Stimulated activated naive B cell treated with anti-CD40 and anti-IgM and Interleukin-4, amounts not matched to agents 10 μg/mL and 1 μg/mL and 100 μg/mL, for 72 hours (primary cell): ENCODE results near the gene MEG3.

Experiments
- ATAC-seq, 2 donors: fragments of 150-1000 bp; cut with Tn5 transposase; replicated peaks; 2 replicates each; pipeline ENCODE4 v1.10.0; 2021; ENCODE audit warnings: moderate library complexity in 1 of 2
- DNase-seq: peaks from one replicate; pipeline ENCODE4 v3.0.0; 2021
- H3K27ac Mint-ChIP-seq: one replicate; pipeline ENCODE4 v1.8.0; 2022; ENCODE audit warnings: mild to moderate bottlenecking, mixed read lengths
- H3K27me3 Mint-ChIP-seq, 2 donors: one replicate each; pipeline ENCODE4 v1.8.0; 2022; ENCODE audit warnings: mixed read lengths in 2 of 2
- H3K36me3 Mint-ChIP-seq, 2 donors: one replicate each; pipeline ENCODE4 v1.8.0; 2022; ENCODE audit warnings: mixed read lengths in 2 of 2, mild to moderate bottlenecking in 1 of 2
- H3K4me1 Mint-ChIP-seq, 2 donors: one replicate each; pipeline ENCODE4 v1.8.0; 2022; ENCODE audit warnings: mixed read lengths in 2 of 2, mild to moderate bottlenecking in 1 of 2
- H3K4me3 Mint-ChIP-seq, 2 donors: one replicate each; pipeline ENCODE4 v1.8.0; 2022; ENCODE audit warnings: mild to moderate bottlenecking in 2 of 2, mixed read lengths in 2 of 2, moderate library complexity in 1 of 2
- H3K9me3 Mint-ChIP-seq, 2 donors: one replicate each; pipeline ENCODE4 v1.8.0; 2022; ENCODE audit warnings: mixed read lengths in 2 of 2, mild to moderate bottlenecking in 1 of 2

Gene MEG3

DNA sequence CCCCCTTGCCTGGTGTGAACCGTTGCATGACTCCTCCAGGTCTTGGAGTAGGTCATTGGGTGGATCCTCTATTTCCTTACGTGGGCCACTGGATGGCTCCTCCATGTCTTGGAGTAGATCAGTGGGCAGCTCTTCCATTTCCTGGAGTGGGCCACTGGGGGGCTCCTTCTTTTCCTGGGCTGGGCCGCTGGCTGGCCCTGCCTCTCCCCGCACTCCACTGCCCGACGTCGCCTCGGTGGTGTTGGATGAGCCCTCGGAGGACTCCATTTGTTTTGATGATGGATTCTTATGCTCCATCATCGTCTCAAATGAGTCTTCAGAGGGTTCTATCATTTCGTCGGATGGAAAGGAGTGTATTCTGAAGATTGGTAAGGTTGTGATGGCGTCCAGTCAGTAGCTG lies 58.5 kb downstream of the MEG3 start:
- no peak for ATAC-seq
- no peak for DNase-seq
- Mint-ChIP-seq H3K4me3 (no peak overlapping the region), H3K36me3 (no peaks in the 10 kb centered on the region), H3K27me3 (peaks cover 13 to 17% of the 10 kb centered on the region in 2 donors), H3K4me1 (no peaks in the 10 kb centered on the region), H3K27ac (no peak overlapping the region), H3K9me3 (peaks cover 8 to 12% of the 10 kb centered on the region in 2 donors)

DNA sequence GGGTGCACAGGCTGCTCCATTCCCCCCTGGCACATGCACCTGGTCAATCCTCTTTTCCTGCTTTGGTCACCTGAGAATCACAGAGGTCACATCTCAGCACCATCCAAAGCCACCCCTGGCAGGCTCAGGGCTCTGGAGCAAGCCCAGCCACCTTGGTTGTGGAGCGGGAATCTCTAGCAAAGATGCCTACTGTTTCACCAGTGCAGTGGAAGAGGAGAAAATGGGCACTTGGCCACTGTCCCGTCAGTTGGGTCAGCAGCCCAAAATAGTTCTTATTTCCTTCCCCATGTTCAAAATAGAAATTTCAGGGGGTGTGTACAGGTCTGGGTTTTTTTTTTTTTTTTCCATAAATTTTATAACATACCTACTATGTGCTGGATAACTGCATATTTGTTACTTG lies 59.3 kb downstream of the MEG3 start:
- no peak overlapping the region for H3K4me3 Mint-ChIP-seq
- H3K4me1 Mint-ChIP-seq: no peaks in the 10 kb centered on the region
- no peak for ATAC-seq
- no peak for DNase-seq
- H3K9me3 Mint-ChIP-seq: peaks cover 8 to 11% of the 10 kb centered on the region in 2 donors
- H3K27me3 Mint-ChIP-seq: peaks cover 15 to 19% of the 10 kb centered on the region in 2 donors
- no peak overlapping the region for H3K27ac Mint-ChIP-seq
- no peaks in the 10 kb centered on the region for H3K36me3 Mint-ChIP-seq

DNA sequence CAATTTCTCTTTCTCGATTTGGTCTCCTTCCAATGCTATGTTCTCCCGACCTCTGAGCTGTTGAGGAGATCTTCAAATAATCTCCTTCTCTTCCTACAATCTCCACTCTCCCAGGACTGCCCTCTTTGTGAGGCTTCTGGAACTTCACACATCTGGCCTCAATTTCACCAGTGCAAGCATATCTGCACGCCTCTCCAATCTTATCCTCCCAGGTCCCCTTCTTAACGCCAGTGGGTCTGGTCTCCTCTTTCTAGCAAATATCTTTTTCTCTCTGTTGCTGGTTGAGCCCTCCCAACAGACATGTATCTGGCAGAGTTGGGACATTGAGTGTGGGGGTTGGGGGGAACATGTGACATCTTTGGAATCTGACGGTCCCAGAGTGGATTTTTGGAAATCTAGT lies 59.7 kb downstream of the MEG3 start:
- Mint-ChIP-seq H3K27ac (no peak overlapping the region), H3K4me1 (no peaks in the 10 kb centered on the region), H3K36me3 (no peaks in the 10 kb centered on the region), H3K27me3 (peaks cover 15 to 19% of the 10 kb centered on the region in 2 donors), H3K4me3 (no peak overlapping the region), H3K9me3 (peaks cover 8% of the 10 kb centered on the region in 2 donors)
- no peak for DNase-seq
- ATAC-seq: no peak

DNA sequence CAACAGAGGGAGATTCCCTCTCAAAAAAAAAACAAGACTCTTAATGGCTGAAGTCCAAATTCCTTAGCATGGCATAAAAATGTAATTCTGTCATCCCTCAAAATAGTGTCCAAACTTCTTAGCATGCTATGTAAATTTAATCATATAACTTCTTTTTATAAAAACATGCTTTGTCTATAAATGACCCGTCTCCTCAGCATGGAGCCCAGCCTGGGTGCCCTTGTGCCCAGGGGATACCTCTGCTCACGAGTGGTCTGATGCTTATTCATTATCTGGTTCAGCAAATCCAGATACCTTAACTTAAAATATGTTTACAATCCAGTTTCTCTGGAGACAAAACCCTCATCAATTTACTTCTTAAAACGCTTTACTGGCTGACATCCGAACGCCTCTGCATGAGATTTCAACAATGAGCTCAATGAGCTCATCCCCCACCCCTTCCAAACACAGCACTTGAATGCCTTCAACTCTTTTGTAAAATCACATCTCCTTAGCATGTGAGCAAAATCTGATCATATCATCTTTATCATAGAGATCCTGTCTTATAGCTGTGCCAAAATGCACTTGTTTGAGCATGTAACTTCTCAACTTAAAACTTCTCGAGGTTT lies 61.9 kb downstream of the MEG3 start:
- Mint-ChIP-seq H3K27me3 (peaks cover 19 to 22% of the 10 kb centered on the region in 2 donors), H3K27ac (no peak overlapping the region), H3K4me1 (no peaks in the 10 kb centered on the region), H3K36me3 (no peaks in the 10 kb centered on the region), H3K9me3 (peaks cover 0 to 5% of the 10 kb centered on the region in 2 donors), H3K4me3 (no peak overlapping the region)
- ATAC-seq (no peak), DNase-seq (no peak)

DNA sequence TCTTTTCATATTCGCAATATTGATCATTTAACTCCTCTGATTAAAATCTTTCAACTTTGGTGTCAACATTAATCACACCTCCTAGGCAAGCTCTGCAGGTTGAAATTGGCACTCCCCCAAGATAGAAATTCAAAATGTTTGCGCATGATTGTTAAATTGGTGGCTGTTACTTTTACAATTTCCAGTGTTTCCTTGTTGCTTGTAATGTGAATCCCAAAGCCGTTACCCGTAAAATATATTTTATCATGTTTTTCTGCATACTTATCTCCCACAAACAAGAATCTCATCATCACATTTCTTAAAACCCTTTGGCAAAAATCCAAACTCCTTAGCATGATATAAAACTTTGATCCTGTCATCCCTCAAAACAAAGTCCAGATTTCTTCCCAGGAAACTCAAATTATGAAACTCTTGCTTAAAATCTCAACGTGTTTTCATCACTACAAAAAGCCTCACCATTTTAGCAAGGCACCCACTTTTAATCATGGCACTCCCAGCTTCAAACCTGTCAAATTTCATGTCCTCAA lies 62.9 kb downstream of the MEG3 start:
- Mint-ChIP-seq H3K27ac (no peak overlapping the region), H3K4me3 (no peak overlapping the region), H3K4me1 (no peaks in the 10 kb centered on the region), H3K36me3 (no peaks in the 10 kb centered on the region), H3K27me3 (peaks cover 19 to 22% of the 10 kb centered on the region in 2 donors), H3K9me3 (peaks cover 0 to 3% of the 10 kb centered on the region in 2 donors)
- ATAC-seq: no peak
- DNase-seq: no peak

DNA sequence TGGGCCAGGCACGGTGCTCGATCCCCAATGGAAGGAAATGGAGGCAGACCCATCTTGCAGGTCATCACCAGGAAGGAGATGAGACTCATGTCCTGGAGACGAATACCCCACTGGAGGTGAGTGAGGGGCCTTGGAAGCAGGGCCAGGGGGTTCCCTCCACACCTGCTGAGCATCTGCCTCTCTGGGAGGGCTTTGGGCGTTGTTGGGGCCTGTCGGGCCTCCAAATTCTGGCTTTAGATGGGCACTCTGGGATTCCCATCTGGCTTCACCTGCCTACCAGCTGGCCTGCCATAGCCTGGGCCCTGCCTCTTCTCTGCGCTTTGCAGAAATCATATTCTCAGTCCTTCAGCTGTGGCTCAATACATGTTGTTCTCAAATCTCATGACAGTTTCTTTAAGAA lies 63.7 kb downstream of the MEG3 start:
- peaks cover 19 to 26% of the 10 kb centered on the region in 2 donors for H3K27me3 Mint-ChIP-seq
- DNase-seq: no peak
- no peaks in the 10 kb centered on the region for H3K9me3 Mint-ChIP-seq
- no peak overlapping the region for H3K4me3 Mint-ChIP-seq
- no peak for ATAC-seq
- no peak overlapping the region for H3K27ac Mint-ChIP-seq
- H3K36me3 Mint-ChIP-seq: no peaks in the 10 kb centered on the region
- no peaks in the 10 kb centered on the region for H3K4me1 Mint-ChIP-seq

DNA sequence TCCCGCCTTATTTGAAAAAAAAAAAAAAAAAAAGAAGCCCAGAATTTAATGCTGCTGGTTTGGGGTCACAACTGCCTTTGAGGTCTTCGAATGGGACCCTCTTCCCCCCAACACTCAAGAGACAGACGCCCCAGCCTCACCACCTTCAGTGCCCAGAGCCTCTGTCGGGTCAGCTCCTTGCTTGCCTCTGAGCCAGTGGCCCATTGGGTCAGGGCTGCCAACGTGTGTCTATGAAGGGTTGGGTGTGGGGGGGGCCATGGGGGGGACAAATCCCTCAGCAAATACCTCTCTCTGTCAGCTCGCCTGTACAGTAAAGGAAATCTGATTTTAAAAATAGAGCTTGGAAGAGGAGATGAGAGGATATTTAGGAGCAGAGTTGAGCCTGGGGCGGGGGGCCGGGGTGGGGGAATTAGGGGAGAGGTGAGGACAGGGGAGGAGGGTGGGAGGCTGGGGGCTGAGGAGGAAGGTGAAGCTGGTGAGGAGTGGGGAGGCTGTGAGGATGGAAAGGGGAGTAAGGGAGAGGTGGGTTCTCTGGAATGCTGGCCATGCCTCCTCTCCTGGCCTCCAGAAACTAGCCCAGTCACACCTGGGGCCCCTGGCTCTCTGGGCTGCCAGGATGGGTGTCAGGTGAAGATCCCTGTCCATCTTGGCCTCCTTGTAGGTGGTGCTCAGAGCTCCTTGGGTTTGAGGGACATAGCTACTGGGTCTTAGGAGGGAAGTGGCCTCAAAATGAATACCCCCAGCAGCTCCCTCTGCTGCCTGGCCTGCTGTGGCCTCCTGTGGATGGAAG lies 64.3 kb downstream of the MEG3 start:
- Mint-ChIP-seq H3K27me3 (peaks cover 23 to 32% of the 10 kb centered on the region in 2 donors), H3K4me1 (no peaks in the 10 kb centered on the region), H3K9me3 (no peaks in the 10 kb centered on the region), H3K36me3 (no peaks in the 10 kb centered on the region), H3K4me3 (no peak overlapping the region), H3K27ac (no peak overlapping the region)
- DNase-seq (no peak), ATAC-seq (no peak)

DNA sequence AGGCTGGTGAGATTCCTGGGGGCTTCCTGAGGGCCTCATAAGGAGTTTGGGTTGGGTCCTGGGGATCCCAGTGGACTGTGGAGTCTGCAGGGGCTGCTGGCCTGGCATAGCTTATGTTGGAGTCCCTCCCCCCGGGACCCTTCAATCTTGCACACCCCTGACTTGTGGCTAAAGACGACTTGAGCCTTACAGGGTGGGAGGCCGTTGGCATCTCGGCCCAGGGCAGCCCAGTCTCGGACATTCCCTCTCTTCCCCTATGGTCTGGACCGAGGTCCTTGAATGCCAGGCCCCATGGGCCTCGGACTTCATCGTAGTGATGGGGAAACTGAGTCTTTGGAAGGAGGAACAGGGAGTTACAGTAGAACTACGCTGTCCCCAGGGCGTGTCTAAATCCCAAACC lies 65.1 kb downstream of the MEG3 start:
- ATAC-seq (no peak), DNase-seq (no peak)
- no peak overlapping the region for H3K4me3 Mint-ChIP-seq
- H3K36me3 Mint-ChIP-seq: no peaks in the 10 kb centered on the region
- no peaks in the 10 kb centered on the region for H3K9me3 Mint-ChIP-seq
- no peaks in the 10 kb centered on the region for H3K4me1 Mint-ChIP-seq
- H3K27me3 Mint-ChIP-seq: peaks cover 22 to 35% of the 10 kb centered on the region in 2 donors
- no peak overlapping the region for H3K27ac Mint-ChIP-seq

DNA sequence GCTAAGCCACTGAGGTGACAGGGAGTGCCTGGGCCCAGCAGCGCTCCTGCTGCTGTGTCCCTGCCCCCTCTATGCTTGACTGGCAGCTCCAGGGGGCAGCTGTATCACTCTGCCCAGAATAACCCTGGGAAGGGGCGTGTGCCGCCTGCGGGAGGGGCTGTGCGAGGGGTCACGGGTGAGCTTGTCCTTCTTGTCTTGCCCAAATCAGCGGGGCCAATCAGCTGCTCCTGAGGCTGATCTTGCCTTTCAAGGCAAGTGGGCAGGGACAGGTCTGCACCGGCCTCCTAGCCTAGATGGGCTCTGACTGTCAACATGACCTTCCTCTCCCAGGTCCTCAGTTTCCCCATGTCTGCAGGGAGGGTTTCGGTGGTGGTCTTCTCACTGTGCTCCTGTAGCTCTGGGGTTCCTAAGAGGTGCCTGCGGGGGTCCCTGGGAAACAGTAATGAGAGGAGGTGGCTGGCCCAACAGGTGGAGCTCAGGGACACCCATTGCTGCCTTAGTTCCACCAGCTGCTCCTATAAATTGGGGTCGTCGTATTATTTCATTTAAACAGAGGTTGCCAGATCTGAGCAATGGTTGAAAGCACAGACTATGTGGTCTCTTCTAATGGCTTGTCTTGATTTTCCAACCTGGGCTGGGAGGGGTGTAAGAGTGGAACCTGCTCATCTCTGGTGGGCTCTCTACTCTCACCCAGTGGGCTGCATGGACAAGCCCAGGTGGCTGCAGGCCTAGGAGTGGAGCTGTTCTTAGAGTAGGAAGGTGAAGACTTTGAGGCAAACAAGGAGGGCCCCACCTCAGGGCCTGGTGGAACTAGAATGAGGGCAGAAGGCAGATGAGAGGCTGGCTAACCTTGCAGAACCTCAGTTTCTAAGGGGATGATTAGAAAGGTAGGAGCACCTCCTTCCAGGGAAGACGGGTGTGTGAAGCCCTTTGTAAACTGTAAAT lies 65.9 kb downstream of the MEG3 start:
- Mint-ChIP-seq H3K4me3 (no peak overlapping the region), H3K9me3 (no peaks in the 10 kb centered on the region), H3K27ac (no peak overlapping the region), H3K4me1 (no peaks in the 10 kb centered on the region), H3K36me3 (no peaks in the 10 kb centered on the region), H3K27me3 (peaks cover 26 to 35% of the 10 kb centered on the region in 2 donors)
- ATAC-seq: no peak
- DNase-seq: no peak

DNA sequence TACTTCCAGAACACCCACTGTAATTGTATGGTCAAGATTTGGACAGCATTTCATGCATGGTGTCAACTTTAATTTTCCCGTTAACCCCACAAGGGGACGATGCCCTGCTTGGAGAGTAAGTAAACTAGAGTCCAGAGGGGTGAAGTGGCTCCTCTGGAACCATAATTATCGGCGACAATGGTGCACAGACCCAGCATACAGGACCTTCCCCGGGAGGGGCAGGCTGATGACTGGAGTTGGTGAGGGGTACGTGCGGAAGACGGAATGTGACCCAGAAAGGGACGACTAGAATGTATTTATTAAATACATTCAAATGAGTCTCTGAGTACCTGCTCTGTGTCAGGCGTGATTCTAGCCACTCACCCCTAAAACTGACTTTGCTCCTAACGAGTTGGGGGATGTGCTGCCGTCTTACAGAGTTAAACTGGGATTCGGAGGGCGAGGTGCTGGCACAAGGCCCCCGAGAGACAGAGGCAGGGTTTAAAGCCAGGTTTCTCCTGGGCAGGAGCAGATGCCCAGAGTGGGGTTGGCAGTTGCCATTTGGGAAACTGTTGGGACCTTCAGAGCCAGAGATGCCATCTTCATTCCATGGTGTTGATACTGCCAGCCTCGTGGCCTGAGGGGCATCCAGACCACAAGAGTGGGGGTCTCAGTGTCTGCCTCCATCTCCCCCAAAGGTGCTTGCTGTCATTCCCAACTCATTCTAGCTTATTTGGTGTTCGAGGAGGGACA lies 66.7 kb downstream of the MEG3 start:
- no peaks in the 10 kb centered on the region for H3K9me3 Mint-ChIP-seq
- no peaks in the 10 kb centered on the region for H3K36me3 Mint-ChIP-seq
- no peak overlapping the region for H3K4me3 Mint-ChIP-seq
- H3K27ac Mint-ChIP-seq: no peak overlapping the region
- DNase-seq (no peak), ATAC-seq (no peak)
- H3K4me1 Mint-ChIP-seq: no peaks in the 10 kb centered on the region
- peaks cover 26 to 35% of the 10 kb centered on the region in 2 donors for H3K27me3 Mint-ChIP-seq

DNA sequence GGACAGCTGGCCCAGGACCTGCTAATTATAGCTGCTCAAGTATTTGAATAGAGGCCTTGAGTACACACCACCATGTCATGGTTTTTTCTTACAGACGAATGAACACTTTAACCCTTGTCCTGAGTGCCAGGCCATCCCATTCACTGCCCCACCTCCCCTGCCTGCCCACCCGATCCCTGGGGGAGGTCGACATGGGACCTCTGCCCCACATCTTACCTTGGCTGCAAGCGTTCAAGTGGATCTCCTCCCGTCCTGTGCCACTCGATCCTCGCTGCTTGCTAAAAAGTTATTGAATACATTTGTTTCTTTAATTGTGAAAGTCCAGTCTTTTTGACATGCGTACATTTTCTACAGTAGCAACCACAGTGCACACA lies 67.3 kb downstream of the MEG3 start:
- H3K36me3 Mint-ChIP-seq: no peaks in the 10 kb centered on the region
- no peak for DNase-seq
- peaks cover 22 to 30% of the 10 kb centered on the region in 2 donors for H3K27me3 Mint-ChIP-seq
- no peaks in the 10 kb centered on the region for H3K4me1 Mint-ChIP-seq
- no peak overlapping the region for H3K4me3 Mint-ChIP-seq
- ATAC-seq: no peak
- H3K9me3 Mint-ChIP-seq: no peaks in the 10 kb centered on the region
- no peak overlapping the region for H3K27ac Mint-ChIP-seq

DNA sequence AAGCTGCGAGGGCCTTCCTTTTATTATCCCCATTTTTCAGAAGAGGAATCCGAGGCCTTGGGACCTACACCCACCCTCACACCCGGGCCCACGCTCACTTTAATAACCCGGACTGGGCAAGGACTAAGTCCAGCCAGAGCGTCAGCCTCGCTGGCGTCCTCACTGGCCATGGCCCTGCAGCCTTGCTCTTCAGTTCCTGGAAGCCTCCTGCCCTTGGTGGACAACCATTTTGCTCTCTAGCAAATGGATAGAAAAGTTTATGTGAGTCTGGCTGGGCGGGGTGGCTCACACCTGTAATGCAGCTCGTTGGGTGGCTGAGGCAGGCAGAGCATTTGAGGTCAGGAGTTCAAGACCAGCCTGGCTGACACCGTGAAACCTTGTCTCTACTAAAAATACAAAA lies 67.8 kb downstream of the MEG3 start:
- Mint-ChIP-seq H3K36me3 (no peaks in the 10 kb centered on the region), H3K9me3 (no peaks in the 10 kb centered on the region), H3K4me3 (no peak overlapping the region), H3K27ac (no peak overlapping the region), H3K27me3 (peaks cover 26 to 34% of the 10 kb centered on the region in 2 donors), H3K4me1 (no peaks in the 10 kb centered on the region)
- DNase-seq (no peak), ATAC-seq (no peak)

DNA sequence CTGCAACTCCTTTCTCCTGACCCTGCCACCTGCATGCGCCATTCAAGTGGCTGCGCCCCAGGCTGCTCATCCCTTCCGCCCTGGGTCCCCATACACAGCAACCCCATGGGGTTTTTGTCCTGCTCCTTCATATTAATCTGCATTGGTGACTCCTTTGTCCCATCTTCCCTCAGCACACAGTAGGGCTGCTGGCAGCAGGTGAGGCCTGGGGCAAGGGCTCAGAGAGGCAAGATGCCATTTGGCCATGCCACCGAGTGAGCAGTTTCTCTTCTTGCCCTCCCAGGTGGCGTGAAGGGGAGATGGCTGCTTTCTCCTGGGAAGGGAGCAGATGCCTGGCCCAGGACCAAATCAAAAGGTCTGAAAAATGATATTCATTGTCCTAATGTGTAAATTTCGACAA lies 68.5 kb downstream of the MEG3 start:
- Mint-ChIP-seq H3K36me3 (no peaks in the 10 kb centered on the region), H3K27ac (no peak overlapping the region), H3K4me3 (no peak overlapping the region), H3K27me3 (peaks cover 26 to 34% of the 10 kb centered on the region in 2 donors), H3K9me3 (no peaks in the 10 kb centered on the region), H3K4me1 (no peaks in the 10 kb centered on the region)
- DNase-seq (no peak), ATAC-seq (no peak)

DNA sequence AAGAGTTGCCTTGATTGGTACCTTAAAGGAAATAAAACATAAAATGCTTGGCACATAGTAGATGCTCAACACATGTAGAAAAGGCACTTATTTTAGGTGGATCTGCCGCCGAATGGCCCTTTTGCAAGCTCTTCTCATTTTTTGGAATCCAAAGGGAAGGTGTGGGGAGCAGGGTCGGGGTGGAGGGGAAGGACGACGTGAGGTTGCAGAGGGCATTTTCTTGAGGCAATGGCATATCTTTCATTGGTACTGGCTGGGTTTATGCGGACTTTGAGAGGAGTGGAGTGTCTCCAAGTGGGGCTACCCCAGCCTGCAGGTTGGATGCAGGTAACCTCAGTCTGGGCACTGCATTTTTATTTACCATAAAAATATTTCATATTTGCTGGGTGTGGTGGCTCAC lies 69.5 kb downstream of the MEG3 start:
- Mint-ChIP-seq H3K27me3 (peaks cover 32 to 42% of the 10 kb centered on the region in 2 donors), H3K9me3 (no peaks in the 10 kb centered on the region)
- ATAC-seq: no peak

More for the DNA sequence above, 69.5 kb downstream of the MEG3 start:
- DNase-seq: no peak
- Mint-ChIP-seq H3K27ac (no peak overlapping the region), H3K4me3 (no peak overlapping the region), H3K36me3 (no peaks in the 10 kb centered on the region), H3K4me1 (peaks cover 0 to under 1% of the 10 kb centered on the region in 2 donors)
